Bronchial epithelial cell (primary cell): ENCODE measurements around the gene PCDHGA4. TPM values are rescaled to one million over a fixed set of nuclear protein-coding genes. Genes with fewer than 3 reads are reported as not detected.
"Not testable (repeated sequence)": the region's sequence is repeated elsewhere in the genome, so short reads cannot be mapped to it uniquely, and the experiment has no call there.

ENCODE experiments used
- DNase-seq: peaks from one replicate; pipeline ENCODE4 v3.0.0-alpha.2; 2010; ENCODE audit warnings: low read depth
- FAIRE-seq: peaks from 2 replicates; lab custom pipeline; 2011; peaks lifted over from hg19 to GRCh38; lab: Jason Lieb, UNC
- H3K27me3 ChIP-seq: 2 replicates; pipeline ENCODE4 v1.5.1; 2011; ENCODE audit warnings: low read length; ENCODE audit not compliant: control insufficient read depth, insufficient read depth
- H3K36me3 ChIP-seq: 2 replicates; pipeline ENCODE4 v1.5.1; 2011; ENCODE audit warnings: low read length; ENCODE audit not compliant: control insufficient read depth, insufficient read depth
- H3K4me3 ChIP-seq: 2 replicates; pipeline ENCODE4 v1.5.1; 2011; ENCODE audit warnings: mild to moderate bottlenecking, low read depth, low read length, control low read depth
- total RNA-seq: library from RNA; depleted of rRNA; stranded (reverse); fragments of >200 nt; gene quantifications from 2 replicates; pipeline ENCODE4 v1.2.1, GENCODE V29; 2014
- TF ChIP-seq, protein P1 (sequence below): IDR thresholded peaks from 2 replicates; pipeline ENCODE4 v1.5.1; 2011; ENCODE audit warnings: mild to moderate bottlenecking, moderate library complexity, low read length, control low read depth, inconsistent platforms; ENCODE audit not compliant: insufficient read depth, severe bottlenecking

The PCDHGA4 gene
- total RNA-seq, 1 donor from 2014 or later = 0.53 TPM

DNA sequence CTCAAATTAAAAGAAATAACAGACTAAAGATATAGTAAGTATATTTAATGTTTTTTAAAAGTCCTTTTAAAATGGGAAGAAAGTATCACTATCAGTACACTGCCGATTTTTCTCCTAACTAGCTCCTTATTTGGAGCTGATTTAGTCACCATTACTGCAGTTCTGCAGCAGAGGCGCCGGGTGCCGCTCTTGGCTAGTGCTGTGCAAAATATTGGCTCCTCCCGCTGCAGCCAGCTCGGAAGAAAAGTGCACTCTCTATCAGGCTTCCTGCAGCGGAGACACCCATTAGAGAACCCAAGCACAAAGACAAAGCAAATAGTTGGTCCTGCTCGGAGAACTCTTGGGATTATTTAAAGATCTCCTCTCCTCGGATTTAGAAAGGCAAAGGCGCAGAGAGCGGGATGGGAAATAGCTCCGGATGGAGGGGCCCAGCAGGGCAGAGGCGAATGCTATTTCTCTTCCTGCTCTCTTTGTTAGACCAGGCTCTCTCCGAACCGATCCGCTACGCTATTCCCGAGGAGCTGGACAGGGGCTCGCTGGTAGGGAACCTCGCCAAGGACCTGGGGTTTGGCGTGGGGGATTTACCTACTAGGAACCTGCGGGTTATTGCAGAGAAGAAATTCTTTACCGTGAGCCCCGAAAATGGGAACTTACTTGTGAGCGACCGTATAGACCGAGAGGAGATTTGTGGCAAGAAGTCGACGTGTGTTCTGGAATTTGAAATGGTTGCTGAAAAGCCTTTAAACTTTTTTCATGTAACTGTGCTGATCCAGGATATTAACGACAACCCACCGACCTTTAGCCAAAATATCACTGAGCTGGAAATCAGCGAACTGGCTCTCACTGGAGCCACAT lies 15.4 kb downstream of the PCDHGA4 start, which contains the start of gene PCDHGB3:
Gene PCDHGB3 (plus strand): TSS at position 249 of the 855 bp plus-strand sequence. CDS start 153 bp downstream, at position 402.
- peak; percentile 18 for FAIRE-seq
- Histone ChIP-seq H3K27me3 (peaks cover 20% of the 10 kb centered on the region), H3K4me3 (peak within 1 kb of the TSS; percentile 19), H3K36me3 (no peaks in the 10 kb centered on the region)
- TF ChIP-seq, protein P1, sequence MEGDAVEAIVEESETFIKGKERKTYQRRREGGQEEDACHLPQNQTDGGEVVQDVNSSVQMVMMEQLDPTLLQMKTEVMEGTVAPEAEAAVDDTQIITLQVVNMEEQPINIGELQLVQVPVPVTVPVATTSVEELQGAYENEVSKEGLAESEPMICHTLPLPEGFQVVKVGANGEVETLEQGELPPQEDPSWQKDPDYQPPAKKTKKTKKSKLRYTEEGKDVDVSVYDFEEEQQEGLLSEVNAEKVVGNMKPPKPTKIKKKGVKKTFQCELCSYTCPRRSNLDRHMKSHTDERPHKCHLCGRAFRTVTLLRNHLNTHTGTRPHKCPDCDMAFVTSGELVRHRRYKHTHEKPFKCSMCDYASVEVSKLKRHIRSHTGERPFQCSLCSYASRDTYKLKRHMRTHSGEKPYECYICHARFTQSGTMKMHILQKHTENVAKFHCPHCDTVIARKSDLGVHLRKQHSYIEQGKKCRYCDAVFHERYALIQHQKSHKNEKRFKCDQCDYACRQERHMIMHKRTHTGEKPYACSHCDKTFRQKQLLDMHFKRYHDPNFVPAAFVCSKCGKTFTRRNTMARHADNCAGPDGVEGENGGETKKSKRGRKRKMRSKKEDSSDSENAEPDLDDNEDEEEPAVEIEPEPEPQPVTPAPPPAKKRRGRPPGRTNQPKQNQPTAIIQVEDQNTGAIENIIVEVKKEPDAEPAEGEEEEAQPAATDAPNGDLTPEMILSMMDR = peak; percentile 31
- peak; percentile 29 for DNase-seq

DNA sequence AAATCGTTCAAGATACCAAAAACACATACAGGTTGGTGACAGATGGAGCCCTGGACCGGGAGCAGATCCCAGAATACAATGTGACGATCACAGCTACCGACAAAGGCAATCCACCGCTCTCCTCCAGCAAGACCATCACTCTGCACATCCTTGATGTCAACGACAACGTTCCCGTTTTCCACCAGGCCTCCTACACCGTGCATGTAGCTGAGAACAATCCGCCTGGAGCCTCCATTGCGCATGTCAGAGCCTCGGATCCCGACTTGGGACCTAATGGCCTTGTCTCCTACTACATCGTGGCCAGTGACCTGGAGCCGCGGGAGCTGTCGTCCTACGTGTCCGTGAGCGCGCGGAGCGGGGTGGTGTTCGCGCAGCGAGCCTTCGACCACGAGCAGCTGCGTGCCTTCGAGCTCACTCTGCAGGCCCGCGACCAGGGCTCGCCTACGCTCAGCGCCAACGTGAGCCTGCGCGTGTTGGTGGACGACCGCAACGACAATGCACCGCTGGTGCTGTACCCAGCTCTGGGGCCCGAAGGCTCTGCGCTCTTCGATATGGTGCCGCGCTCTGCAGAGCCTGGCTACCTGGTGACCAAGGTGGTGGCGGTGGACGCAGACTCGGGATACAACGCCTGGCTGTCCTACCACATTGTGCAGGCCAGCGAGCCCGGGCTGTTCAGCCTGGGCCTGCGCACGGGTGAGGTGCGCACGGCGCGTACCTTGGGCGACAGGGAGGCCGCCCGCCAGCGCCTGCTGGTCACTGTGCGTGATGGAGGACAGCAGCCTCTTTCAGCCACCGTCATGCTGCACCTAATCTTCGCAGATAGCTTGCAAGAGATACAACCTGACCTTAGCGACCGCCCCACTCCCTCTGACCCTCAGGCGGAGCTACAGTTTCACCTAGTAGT lies 17.0 kb downstream of the PCDHGA4 start:
- DNase-seq = no peak
- no peak for FAIRE-seq
- Histone ChIP-seq H3K4me3 (no peak overlapping the region), H3K36me3 (no peaks in the 10 kb centered on the region), H3K27me3 (peaks cover 9% of the 10 kb centered on the region)
- TF ChIP-seq, protein P1 = no peak

DNA sequence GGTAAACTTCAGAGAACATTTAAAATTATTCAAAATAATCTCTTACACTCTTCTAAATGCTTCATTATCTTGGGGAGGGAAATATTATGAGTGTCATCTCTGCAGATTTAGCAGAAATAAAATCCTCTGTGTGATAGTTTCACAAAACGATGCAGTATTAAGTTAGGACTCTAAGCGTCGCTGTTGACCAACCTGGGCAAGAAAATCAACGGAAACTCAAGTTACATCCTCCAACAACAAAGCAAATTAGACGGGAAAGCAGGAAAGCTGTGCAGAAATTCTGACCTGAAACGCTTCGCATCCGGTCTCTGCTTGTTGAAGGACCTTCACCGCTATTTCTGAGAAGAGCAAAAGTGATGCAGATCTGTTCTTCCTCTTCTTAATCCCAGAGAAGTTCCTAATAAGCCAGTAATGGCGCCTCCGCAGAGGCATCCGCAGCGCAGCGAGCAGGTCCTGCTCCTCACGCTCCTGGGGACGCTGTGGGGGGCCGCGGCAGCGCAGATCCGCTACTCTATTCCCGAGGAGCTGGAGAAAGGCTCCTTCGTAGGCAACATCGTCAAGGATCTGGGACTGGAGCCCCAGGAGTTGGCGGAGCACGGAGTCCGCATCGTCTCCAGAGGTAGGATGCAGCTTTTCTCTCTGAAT lies 19.0 kb downstream of the PCDHGA4 start, which contains the start of gene PCDHGA6:
Gene PCDHGA6 (plus strand): TSS at position 219 of the 645 bp plus-strand sequence. CDS start 193 bp downstream, at position 412.
- Histone ChIP-seq H3K27me3 (peaks cover 9% of the 10 kb centered on the region), H3K4me3 (peak within 1 kb of the TSS; percentile 19), H3K36me3 (no peaks in the 10 kb centered on the region)
- FAIRE-seq (no peak), DNase-seq (peak; percentile 29)
- TF ChIP-seq, protein P1 = peak; percentile 36

DNA sequence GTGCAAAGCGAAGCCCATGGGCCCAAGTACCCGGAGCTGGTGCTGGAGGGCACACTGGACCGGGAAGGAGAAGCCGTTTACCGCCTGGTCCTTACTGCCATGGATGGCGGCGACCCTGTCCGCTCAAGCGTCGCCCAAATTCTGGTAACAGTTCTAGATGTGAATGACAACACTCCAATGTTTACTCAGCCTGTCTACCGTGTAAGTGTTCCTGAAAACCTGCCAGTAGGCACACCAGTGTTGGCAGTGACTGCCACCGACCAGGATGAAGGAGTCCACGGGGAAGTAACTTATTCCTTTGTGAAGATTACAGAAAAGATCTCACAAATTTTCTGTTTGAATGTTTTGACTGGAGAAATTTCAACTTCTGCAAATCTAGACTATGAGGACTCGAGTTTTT lies 19.8 kb downstream of the PCDHGA4 start:
- TF ChIP-seq, protein P1 = no peak
- FAIRE-seq (peak; percentile 55), DNase-seq (no peak)
- H3K36me3 ChIP-seq = no peaks in the 10 kb centered on the region
- H3K4me3 ChIP-seq = no peak overlapping the region
- H3K27me3 ChIP-seq = peaks cover 9% of the 10 kb centered on the region

DNA sequence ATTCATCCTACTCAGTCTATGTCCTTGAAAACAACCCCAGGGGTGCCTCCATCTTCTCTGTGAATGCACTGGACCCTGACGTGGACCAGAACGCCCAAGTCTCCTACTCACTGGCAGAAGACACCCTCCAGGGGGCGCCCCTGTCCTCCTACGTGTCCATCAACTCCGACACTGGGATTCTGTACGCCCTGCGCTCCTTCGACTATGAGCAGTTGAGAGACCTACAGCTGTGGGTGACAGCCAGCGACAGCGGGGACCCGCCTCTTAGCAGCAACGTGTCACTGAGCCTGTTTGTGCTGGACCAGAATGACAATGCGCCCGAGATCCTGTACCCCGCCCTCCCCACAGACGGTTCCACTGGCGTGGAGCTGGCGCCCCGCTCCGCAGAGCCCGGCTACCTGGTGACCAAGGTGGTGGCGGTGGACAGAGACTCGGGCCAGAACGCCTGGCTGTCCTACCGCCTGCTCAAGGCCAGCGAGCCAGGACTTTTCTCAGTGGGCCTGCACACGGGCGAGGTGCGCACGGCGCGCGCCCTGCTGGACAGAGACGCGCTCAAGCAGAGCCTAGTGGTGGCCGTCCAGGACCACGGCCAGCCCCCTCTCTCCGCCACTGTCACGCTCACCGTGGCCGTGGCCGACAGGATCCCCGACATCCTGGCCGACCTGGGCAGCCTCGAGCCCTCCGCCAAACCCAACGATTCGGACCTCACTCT lies 20.8 kb downstream of the PCDHGA4 start:
- DNase-seq, H3K27me3 ChIP-seq, FAIRE-seq, H3K36me3 ChIP-seq, H3K4me3 ChIP-seq: not testable (repeated sequence)
